B cell (primary cell): ENCODE measurements around the gene S100A9.

Experiments used
- CTCF ChIP-seq: fragments of 200-600 bp; IDR thresholded peaks from one replicate; pipeline ENCODE4 v1.8.0; 2022; ENCODE audit warnings: antibody characterized with exemption, mild to moderate bottlenecking
- EZH2 ChIP-seq: IDR thresholded peaks from 2 replicates; pipeline ENCODE4 v1.6.1; 2012; ENCODE audit warnings: borderline replicate concordance, low read depth, mild to moderate bottlenecking, moderate library complexity, low read length; ENCODE audit not compliant: insufficient read depth, poor library complexity, severe bottlenecking

GRCh38 chr1:153370146-153370545 is 12.5 kb downstream of the S100A9 start:
- TF ChIP-seq CTCF (no peak), EZH2 (no peak)
